ENCODE results near the gene P4HTM.

Gene P4HTM

GRCh38 chr3:48999085-48999858, 9.2 kb downstream of the P4HTM start:
- TF ChIP-seq CTCF (IDR thresholded peaks at IDR 0.05) = no peak
- Histone ChIP-seq H3K36me3 (no peaks in the 10 kb centered on the region), H3K27ac (no peak overlapping the region), H3K9me3 (no peaks in the 10 kb centered on the region), H3K27me3 (no peaks in the 10 kb centered on the region), H3K4me1 (ENCODE audit: control insufficient read depth in 1 of 2, insufficient read depth in 1 of 2, low read depth in 1 of 2, low read length in 1 of 2) (no peaks in the 10 kb centered on the region), H3K4me3 (ENCODE audit: low read depth in 1 of 2, low read length in 1 of 2) (no peak overlapping the region)

GRCh38 chr3:49001155-49001554, 11.1 kb downstream of the P4HTM start:
- H3K27me3 ChIP-seq = no peaks in the 10 kb centered on the region
- TF ChIP-seq CTCF (IDR thresholded peaks at IDR 0.05) = no peak
- H3K4me1 ChIP-seq (ENCODE audit: control insufficient read depth in 1 of 2, insufficient read depth in 1 of 2, low read depth in 1 of 2, low read length in 1 of 2) = peaks cover under 1 to 2% of the 10 kb centered on the region in 2 experiments
- H3K4me3 ChIP-seq (ENCODE audit: low read depth in 1 of 2, low read length in 1 of 2) = no peak overlapping the region
- no peak overlapping the region for H3K27ac ChIP-seq
- no peaks in the 10 kb centered on the region for H3K9me3 ChIP-seq
- no peaks in the 10 kb centered on the region for H3K36me3 ChIP-seq

GRCh38 chr3:49004352-49005302, 14.6 kb downstream of the P4HTM start:
- no peak for TF ChIP-seq CTCF (IDR thresholded peaks at IDR 0.05)
- Histone ChIP-seq H3K4me3 (ENCODE audit: low read depth in 1 of 2, low read length in 1 of 2) (no peak overlapping the region), H3K27me3 (no peaks in the 10 kb centered on the region), H3K9me3 (no peaks in the 10 kb centered on the region), H3K36me3 (no peaks in the 10 kb centered on the region), H3K27ac (no peak overlapping the region), H3K4me1 (ENCODE audit: control insufficient read depth in 1 of 2, insufficient read depth in 1 of 2, low read depth in 1 of 2, low read length in 1 of 2) (peaks cover 22 to 32% of the 10 kb centered on the region in 2 experiments)

DNA sequence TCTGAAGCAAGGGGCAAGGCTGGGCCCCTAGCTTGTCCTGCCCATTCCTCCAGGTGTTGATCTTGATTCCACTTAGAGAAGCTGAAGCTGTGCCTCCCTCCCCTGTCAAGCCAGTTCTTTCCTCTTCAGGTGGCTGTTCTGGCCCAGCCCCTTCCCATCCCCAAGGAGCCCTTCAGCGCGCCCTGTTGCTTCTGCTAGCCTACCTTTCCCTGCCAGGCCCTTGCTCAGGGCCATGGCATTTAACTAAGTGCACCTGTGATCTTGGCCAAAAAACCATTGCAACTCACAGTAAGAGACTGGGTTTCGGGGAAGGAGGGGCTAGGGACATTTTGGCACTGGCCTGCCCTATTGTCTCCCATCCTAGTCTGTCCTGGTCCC, 15.3 kb downstream of the P4HTM start:
- no peak for TF ChIP-seq CTCF (IDR thresholded peaks at IDR 0.05)
- Histone ChIP-seq H3K36me3 (no peaks in the 10 kb centered on the region), H3K9me3 (no peaks in the 10 kb centered on the region), H3K27ac (no peak overlapping the region), H3K4me3 (ENCODE audit: low read depth in 1 of 2, low read length in 1 of 2) (no peak overlapping the region), H3K27me3 (no peaks in the 10 kb centered on the region), H3K4me1 (ENCODE audit: control insufficient read depth in 1 of 2, insufficient read depth in 1 of 2, low read depth in 1 of 2, low read length in 1 of 2) (peaks cover 24 to 35% of the 10 kb centered on the region in 2 experiments)

GRCh38 chr3:49005998-49006397, 16.0 kb downstream of the P4HTM start:
- H3K36me3 ChIP-seq = no peaks in the 10 kb centered on the region
- H3K9me3 ChIP-seq = no peaks in the 10 kb centered on the region
- H3K27ac ChIP-seq = no peak overlapping the region
- no peak for TF ChIP-seq CTCF (IDR thresholded peaks at IDR 0.05)
- no peaks in the 10 kb centered on the region for H3K27me3 ChIP-seq
- H3K4me3 ChIP-seq (ENCODE audit: low read depth in 1 of 2, low read length in 1 of 2) = no peak overlapping the region
- H3K4me1 ChIP-seq (ENCODE audit: control insufficient read depth in 1 of 2, insufficient read depth in 1 of 2, low read depth in 1 of 2, low read length in 1 of 2) = peaks cover 24 to 35% of the 10 kb centered on the region in 2 experiments
